ENCODE data around the gene MGAT5.

The MGAT5 gene

DNA sequence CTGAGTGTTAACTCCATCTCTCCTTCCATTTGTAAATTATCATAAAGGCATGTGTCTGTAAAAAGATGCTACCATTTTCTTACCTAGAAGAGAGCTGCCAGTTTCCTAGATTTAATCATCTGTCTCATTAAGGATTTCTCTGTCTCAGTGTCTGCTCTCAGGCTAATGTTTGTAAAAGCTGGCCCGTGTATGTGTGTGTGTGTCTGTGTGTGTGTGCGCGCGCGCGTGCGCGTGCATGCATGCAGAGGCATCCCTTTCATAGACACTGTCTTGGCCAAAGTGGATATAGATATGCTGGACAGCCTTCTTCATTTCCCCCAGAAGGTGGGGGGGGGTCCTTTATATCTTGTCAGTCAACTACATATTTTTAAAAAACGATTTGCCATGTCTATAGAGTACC is 18.9 kb downstream of the MGAT5 start:
- TF ChIP-seq, protein P1, sequence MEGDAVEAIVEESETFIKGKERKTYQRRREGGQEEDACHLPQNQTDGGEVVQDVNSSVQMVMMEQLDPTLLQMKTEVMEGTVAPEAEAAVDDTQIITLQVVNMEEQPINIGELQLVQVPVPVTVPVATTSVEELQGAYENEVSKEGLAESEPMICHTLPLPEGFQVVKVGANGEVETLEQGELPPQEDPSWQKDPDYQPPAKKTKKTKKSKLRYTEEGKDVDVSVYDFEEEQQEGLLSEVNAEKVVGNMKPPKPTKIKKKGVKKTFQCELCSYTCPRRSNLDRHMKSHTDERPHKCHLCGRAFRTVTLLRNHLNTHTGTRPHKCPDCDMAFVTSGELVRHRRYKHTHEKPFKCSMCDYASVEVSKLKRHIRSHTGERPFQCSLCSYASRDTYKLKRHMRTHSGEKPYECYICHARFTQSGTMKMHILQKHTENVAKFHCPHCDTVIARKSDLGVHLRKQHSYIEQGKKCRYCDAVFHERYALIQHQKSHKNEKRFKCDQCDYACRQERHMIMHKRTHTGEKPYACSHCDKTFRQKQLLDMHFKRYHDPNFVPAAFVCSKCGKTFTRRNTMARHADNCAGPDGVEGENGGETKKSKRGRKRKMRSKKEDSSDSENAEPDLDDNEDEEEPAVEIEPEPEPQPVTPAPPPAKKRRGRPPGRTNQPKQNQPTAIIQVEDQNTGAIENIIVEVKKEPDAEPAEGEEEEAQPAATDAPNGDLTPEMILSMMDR (IDR thresholded peaks at IDR 0.05; ENCODE audit: extremely low read depth, missing control alignments) = no peak
- no peak for DNase-seq (ENCODE audit: low spot score)

- TF ChIP-seq, protein P1 (IDR thresholded peaks at IDR 0.05; ENCODE audit: extremely low read depth, missing control alignments) = no peak
- DNase-seq (ENCODE audit: low spot score) = no peak
These were observed 19.5 kb downstream of the MGAT5 start for GRCh38 chr2:134273256-134273983.

GRCh38 chr2:134274121-134274520 is 20.2 kb downstream of the MGAT5 start:
- TF ChIP-seq, protein P1 (IDR thresholded peaks at IDR 0.05; ENCODE audit: extremely low read depth, missing control alignments) = no peak
- no peak for DNase-seq (ENCODE audit: low spot score)

GRCh38 chr2:134275058-134275862 is 21.4 kb downstream of the MGAT5 start:
- TF ChIP-seq, protein P1 (IDR thresholded peaks at IDR 0.05; ENCODE audit: extremely low read depth, missing control alignments) = no peak
- peak; percentile 41 for DNase-seq (ENCODE audit: low spot score)

DNA sequence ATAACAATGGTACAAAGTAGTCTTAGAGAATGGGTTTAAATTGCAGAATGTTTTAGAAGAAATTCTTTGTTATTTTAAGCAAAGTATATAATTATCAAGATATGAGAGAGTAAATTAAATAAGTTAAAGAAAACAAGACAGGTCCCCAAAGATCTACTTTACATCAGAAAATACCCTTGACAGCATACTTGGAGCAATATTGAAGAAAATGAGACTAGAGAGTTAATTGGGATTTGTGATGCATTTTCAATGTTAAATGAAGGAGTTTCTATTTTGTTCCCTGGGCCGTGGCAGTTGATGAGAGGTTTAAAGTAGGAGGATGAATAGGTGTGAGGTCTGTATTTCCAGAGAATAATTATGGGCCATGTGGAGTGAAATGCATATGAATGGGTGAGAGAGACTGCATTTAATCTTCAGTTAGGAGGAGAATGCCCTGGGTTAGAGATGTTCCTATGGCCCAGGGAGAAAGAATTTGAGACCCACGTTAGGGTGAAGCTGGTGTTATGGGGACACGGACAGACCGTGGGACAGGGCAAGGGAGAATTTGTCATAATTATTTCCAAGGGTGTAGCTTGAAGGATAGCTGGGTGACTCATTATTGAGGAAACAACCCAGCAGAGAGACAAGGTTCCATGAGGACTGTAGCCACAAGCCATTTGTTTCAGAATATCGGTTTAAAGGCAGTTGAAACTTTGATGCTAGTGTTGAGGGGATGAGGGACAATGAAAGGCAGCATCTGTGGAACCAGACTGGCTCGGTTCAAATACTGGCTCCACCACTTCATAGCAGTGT is 22.7 kb downstream of the MGAT5 start:
- TF ChIP-seq, protein P1 (IDR thresholded peaks at IDR 0.05; ENCODE audit: extremely low read depth, missing control alignments) = no peak
- DNase-seq (ENCODE audit: low spot score) = no peak

DNA sequence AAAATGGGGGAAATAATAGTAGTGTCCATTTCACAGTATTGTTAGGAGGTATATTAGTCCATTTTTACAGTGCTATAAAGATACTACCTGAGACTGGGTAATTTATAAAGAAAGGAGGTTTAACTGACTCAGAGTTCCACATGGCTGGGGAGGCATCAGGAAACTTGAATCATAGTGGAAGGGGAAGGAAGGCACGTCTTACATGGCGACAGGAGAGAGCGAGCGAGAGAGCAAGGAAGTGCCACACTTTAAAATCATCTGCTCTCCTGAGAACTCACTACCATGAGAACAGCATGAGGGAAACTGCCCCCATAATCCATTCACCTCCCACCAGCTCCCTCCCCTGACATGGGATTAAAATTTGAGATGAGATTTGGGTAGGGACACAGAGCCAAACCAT is 23.4 kb downstream of the MGAT5 start:
- TF ChIP-seq, protein P1 (IDR thresholded peaks at IDR 0.05; ENCODE audit: extremely low read depth, missing control alignments) = no peak
- no peak for DNase-seq (ENCODE audit: low spot score)

Data from GM20000 (cell line).